ENCODE data around the gene CARS1.

CARS1 gene

DNA sequence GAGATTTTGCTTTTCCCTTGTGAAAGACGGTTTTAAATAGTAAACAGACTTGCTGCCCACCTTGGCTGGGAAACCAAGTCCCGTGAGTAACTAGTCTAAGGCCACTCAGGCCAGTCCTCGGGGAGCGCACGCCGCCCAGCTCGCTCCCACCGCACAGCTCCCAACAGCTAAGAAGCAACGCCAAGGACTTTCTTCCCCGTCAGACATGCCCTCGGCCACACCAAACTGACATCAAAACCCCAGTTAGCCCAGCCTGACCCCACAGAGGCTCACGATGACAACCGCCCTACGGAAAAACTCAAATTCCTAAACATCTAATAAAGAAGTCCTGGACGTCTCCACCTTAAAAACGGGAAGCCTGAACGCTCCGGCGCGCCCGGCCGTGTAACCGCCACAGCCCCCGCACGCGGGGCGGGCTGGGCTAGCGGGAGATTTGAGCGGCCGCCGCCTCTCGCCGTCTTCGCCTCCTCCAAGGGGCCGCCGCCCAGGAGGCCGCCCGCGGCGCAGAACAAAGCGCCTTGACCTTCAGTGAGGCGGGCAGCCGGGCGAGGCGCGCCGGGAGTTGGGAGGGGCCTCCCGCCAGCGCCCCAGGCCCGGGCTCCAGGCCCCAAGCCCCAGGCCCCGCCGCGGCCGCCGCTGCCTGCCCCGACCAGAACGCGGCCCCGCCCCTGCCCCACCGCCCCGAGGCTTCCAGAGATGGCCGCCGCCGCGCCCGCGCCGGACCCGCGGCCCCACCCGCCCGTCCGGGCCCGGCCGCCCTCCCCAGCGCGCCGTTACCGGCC lies 65.6 kb downstream of the CARS1 start:
- DNase-seq (ENCODE audit: low read depth): no peak

DNA sequence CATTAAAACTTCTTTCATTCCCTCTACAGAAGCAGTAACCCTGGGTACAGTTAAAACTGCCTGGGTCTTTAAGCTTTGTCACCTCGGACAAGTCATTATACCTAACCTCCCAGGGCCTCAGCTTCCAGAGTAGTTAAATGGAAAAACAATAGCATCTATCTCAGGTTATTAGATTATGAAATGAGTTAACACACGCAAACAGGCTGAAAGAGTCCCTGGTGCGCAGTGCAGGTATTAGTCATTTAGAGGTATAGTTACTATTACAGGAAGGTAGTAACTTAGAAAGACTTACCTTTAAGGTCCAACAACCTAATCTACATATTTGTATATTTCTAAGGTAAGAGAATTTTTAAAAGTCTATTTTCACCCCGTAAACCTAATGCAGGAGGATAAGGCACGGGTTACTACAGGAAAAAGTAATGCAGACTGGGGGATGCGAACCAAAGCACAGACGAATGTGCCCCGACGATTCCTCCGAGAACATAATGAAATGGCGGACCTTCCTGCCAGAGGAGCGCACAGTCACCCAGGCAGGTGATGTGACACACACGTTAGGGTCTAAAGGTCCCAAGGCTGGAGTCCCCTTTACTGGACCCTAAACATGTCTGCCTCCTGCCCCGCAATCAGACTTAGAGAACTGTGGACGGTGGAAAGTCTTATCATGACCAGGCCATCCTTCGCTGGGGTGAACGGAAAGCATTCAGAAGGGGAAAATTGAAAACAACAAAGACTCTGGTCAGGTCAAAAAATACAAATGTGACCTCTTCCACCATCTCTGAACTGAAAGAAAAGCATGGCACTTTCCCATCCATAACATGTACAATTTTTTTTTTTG lies 66.4 kb downstream of the CARS1 start:
- no peak for DNase-seq (ENCODE audit: low read depth)

DNA sequence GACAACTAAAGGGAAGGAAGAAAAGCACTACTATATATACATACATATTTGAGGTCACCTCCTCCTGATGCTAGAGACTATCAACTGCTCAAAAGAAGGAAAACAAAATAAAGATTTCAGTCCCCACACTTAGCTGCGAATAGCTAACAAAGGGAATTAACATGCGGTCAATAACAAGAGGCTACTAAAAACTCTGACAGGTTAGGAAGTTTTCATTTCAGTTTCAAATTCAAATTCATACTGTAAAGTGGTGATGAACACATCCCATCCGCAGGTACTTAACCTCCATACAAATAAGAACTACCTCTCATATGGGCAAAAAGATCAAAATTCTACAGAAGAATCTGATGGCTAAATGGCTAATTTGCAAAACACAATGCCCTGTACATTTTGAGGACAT lies 67.7 kb downstream of the CARS1 start:
- DNase-seq (ENCODE audit: low read depth): no peak

- DNase-seq (ENCODE audit: low read depth): no peak
These were observed 68.2 kb downstream of the CARS1 start for GRCh38 chr11:2989006-2989405.

DNA sequence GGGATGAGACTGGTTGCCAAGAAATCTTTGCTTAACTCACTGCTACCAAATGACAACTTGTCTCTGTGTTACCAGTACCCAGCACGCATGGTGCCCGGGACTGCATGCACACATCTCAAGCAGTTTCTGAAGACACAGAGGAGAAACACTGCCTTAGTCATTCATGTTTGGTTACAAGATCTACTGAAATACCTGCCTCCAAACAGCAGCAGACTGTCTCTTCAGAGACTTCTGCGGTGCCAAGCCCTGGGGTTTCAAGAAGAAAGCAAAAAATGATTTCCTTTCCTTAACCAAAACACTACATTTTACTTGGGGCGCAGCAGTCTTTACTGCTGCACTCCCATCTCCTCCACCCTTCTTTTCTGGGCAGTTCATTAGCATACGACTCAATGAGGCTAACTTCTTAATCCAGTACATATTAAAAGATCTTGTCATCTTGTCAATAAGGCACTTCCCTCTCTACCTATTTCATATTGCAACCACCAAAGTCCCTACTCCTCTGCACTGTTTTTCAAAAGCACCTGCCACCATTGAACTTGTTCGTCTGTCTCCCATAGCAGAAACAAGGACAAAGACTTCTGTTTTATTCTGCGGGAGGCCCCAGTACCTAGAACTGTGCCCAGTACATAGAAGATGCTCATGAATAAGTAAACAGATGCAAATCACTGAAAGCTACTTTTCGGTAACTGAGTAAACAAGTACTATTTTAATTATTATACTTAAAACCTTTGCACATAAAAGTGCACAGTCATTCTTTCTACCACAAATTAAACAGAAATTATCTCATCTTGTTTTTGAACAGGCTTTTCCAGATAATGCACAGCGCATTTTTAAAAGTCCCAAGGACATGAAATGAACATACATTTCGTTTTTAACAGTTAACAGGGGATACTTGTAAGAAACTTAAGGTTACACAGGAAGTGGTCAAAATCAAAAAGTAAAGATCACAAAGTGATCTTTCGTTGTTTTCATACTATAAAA lies 69.1 kb downstream of the CARS1 start:
- no peak for DNase-seq (ENCODE audit: low read depth)

DNA sequence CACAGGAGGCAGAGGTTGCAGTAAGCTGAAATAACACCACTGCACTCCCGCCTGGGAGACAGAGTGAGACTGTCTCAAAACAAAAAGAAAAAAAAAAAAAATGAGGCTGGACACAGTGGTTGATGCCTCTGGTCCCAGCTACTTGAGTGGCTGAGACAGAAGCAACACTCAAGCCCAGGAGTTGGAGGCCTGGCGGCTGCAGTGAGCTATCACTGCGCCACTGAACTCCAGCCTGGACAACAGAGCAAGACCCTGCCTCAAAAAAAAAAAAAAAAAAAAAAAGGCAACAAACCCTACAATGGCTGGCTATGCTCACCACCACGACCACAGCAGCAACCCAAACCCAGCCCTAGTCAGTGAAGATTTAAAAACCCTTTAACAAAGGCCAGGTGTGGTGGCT lies 73.3 kb downstream of the CARS1 start:
- DNase-seq (ENCODE audit: low read depth): no peak

- no peak for DNase-seq (ENCODE audit: low read depth)
These were observed 75.0 kb downstream of the CARS1 start for GRCh38 chr11:2982214-2982613.

DNA sequence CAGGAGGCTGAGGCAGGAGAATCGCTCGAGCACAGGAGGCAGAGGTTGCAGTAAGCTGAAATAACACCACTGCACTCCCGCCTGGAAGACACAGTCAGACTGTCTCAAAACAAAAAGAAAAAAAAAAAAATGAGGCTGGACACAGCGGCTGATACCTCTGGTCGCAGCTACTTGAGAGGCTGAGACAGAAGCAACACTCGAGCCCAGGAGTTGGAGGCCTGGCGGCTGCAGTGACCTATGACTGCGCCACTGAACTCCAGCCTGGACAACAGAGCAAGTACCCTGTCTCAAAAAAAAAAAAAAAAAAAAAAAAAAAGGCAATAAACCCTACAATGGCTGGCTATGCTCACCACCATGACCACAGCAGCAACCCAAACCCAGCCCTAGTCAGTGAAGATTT lies 76.1 kb downstream of the CARS1 start:
- DNase-seq (ENCODE audit: low read depth): no peak

DNA sequence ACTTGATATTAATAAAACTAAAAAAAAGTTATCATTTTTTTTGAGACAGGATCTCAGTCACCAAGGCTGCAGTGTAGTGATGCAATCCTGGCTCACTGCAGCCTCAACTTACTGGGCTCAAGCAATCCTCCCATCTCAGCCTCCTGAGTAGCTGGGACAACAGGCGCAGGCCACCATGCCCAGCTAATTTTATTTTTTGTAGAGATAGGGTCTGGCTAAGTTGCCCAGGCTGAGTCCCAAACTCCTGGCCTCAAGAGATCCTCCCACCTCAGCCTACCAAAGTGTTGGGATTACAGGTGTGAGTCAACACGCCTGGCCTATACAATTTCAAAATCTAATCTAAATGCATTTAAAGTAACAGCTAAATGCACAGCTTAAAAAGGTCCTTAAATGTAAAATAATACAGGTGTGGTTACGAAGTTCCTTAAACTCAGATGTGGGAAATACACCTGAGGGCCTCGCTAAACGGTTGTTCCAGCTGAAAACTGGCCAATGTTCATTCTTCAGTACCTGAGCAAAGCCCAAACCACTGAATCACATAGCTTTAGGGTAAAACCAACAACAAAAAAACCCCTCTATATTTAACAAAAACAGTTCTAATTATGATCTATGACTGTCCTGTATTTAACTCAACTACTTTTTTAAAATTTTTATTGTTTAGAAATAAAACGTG lies 76.9 kb downstream of the CARS1 start:
- DNase-seq (ENCODE audit: low read depth): no peak

- DNase-seq (ENCODE audit: low read depth): no peak
These were observed 80.1 kb downstream of the CARS1 start for GRCh38 chr11:2977113-2977512.

DNA sequence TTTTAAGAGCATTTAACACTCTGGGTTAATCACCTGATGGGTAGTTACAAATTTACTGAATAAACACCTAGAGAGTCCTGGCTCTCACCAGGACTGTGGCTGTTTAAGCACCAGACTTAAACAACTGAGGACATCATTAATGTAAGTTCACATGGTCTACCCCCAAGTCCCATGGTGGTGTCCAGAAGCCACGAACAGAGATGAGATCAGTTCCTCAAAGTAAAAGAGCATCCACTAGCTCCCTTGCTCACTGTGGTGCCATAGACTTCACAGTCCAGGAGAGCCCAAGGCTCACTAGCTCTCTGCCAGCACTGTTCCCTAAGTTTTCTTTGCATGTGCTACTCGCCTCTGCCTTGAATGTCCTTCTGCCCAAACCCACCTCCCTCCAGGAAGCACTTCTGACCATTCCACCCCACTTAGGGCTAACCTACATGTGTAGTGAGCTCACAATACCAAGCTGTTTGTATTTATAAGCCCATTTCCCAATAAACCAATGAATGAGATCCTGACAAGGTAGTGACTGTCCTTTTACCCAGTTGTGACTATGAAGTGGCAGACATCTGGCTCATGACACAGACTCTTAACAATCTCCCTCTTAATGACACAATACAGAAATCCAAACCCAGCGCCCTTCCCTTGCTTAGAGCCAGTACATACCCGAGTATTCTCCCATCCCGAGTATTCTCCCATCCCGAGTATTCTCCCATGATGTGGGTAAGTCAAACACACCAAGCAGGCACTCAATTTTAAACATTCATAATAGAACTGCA lies 80.7 kb downstream of the CARS1 start:
- DNase-seq (ENCODE audit: low read depth): no peak

DNA sequence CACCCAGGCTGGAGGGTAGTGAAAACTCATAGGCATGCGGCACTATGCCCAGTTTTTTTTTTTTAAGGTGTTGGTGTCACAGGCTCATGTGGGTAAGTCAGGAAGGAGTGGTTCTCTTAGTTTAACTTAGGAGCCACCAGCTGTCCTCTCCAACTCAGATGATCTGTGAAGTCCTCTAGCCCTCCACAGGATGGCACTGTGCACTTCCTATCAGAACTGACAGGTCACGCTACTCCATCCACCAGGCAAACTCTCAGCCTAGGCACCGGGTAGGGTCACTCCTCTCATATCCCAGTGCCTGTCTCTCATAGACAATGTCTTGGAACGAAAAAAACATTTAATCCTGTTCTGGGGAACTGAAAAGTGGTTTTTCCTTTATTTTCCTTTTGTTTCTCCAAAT lies 81.6 kb downstream of the CARS1 start:
- DNase-seq (ENCODE audit: low read depth): no peak

DNA sequence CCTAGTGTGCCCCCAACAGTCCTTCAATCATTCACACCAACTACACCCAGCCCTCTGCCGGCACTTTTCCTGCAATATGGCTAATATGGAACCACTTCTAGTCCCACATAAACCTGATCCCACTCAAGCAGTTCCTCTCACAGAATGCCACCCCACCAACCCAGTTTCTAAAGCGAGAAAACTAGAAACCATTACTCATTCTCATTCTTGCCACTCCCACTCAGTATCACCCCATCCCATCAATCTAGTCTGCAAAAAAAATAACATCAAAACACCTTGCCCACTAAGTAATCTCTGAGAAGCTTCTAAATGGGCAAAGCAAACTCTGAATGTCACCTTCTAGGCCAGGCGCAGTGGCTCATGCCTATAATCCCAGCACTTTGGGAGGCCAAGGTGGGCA lies 83.0 kb downstream of the CARS1 start:
- DNase-seq (ENCODE audit: low read depth): no peak

GRCh38 chr11:2968341-2968900 lies 88.8 kb downstream of the CARS1 start:
- DNase-seq (ENCODE audit: low read depth): no peak

GRCh38 chr11:2964782-2965181 lies 92.4 kb downstream of the CARS1 start:
- no peak for DNase-seq (ENCODE audit: low read depth)

DNA sequence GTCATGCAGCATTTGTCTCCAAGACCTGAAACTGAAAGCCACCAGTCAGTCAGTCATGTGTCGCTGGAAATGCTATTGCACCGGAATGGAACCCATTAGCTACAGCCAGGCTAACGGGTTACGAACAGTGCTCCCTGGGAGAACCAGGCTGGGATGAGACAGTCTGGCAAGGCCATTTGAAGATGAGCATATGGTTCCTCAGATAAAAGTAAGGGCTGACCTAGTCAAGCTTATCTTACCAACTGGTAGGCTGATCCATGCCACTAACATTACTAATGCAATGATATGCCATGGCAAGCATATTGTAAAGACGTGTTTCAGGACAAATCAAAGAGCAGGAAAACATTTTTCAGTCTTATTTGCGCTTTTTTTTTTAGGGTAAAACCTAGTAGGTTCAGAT lies 93.5 kb downstream of the CARS1 start:
- DNase-seq (ENCODE audit: low read depth): no peak

GRCh38 chr11:2963112-2963754 lies 94.0 kb downstream of the CARS1 start:
- no peak for DNase-seq (ENCODE audit: low read depth)

DNA sequence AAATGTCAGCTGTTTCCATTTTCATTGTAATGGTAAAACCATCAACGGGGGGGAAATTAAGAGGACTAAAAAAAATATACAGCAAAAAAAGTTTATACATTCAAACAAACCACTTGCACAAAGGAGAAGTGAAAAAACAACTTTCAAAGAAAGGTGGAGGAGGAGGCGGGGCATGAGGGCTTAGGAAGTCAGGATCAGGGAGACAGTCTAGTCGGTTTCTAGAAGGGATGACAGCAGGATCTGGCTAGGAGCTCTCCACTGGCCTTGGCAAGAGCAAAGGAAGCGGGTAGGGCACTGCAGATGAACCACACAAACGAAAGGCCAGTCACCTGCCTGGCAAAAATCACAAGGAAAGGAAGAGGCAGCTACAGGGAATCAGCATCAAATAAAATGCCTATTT lies 96.1 kb downstream of the CARS1 start:
- no peak for DNase-seq (ENCODE audit: low read depth)

GRCh38 chr11:2960139-2960538 lies 97.1 kb downstream of the CARS1 start:
- no peak for DNase-seq (ENCODE audit: low read depth)

- no peak for DNase-seq (ENCODE audit: low read depth)
These were observed 99.0 kb downstream of the CARS1 start for GRCh38 chr11:2958251-2958650.
